GM21423 (cell line): ENCODE measurements around the gene ACAA1.
"Not testable (repeated sequence)": the region's sequence is repeated elsewhere in the genome, so short reads cannot be mapped to it uniquely, and the experiment has no call there.

Source experiments
- ATAC-seq: cut with Tn5 transposase; IDR thresholded peaks from one replicate; pipeline ENCODE4 v1.9.1; 2021; ENCODE audit warnings: mild to moderate bottlenecking, moderate library complexity; ENCODE audit not compliant: unreplicated experiment

ACAA1 gene

GRCh38 chr3:38107911-38108648, 28.8 kb downstream of the ACAA1 start:
- no peak for ATAC-seq

- no peak for ATAC-seq
Observed at GRCh38 chr3:38105525-38105924, 31.4 kb downstream of the ACAA1 start.

- no peak for ATAC-seq
Observed at GRCh38 chr3:38102444-38102814, 34.5 kb downstream of the ACAA1 start.

GRCh38 chr3:38101811-38102443, 35.0 kb downstream of the ACAA1 start:
- no peak for ATAC-seq

GRCh38 chr3:38100498-38100897, 36.4 kb downstream of the ACAA1 start:
- no peak for ATAC-seq

- ATAC-seq = no peak
Observed at GRCh38 chr3:38099518-38099917, 37.4 kb downstream of the ACAA1 start.

GRCh38 chr3:38098376-38098723, 38.6 kb downstream of the ACAA1 start:
- no peak for ATAC-seq

GRCh38 chr3:38097446-38098375, 39.2 kb downstream of the ACAA1 start:
- ATAC-seq = no peak

GRCh38 chr3:38095669-38096483, 41.1 kb downstream of the ACAA1 start:
- ATAC-seq = no peak

GRCh38 chr3:38094999-38095398, 41.9 kb downstream of the ACAA1 start:
- no peak for ATAC-seq

- ATAC-seq = no peak
Observed at GRCh38 chr3:38090453-38090852, 46.5 kb downstream of the ACAA1 start.

- no peak for ATAC-seq
Observed at GRCh38 chr3:38089163-38089562, 47.8 kb downstream of the ACAA1 start.

GRCh38 chr3:38088126-38089078, 48.5 kb downstream of the ACAA1 start:
- ATAC-seq = no peak

GRCh38 chr3:38087278-38087677, 49.6 kb downstream of the ACAA1 start:
- ATAC-seq = not testable (repeated sequence)

GRCh38 chr3:38086496-38086895, 50.4 kb downstream of the ACAA1 start:
- ATAC-seq = no peak

GRCh38 chr3:38085943-38086324, 51.0 kb downstream of the ACAA1 start:
- no peak for ATAC-seq

GRCh38 chr3:38085311-38085942, 51.5 kb downstream of the ACAA1 start:
- no peak for ATAC-seq

- ATAC-seq = no peak
Observed at GRCh38 chr3:38084334-38085310, 52.3 kb downstream of the ACAA1 start.
